Type B pancreatic cell (in vitro differentiated cells): ENCODE measurements around the gene ZNF689. TPM values are rescaled to one million over a fixed set of nuclear protein-coding genes. Genes with fewer than 3 reads are reported as not detected.
A peak's percentile ranks its signal among the peaks of the same experiment; 100 is the strongest.

Source experiments
- DNase-seq: peaks from one replicate; pipeline ENCODE4 v3.0.0; 2021; ENCODE audit warnings: mixed read lengths; ENCODE audit not compliant: unreplicated experiment; ENCODE audit errors: extremely low spot score
- H3K27ac Mint-ChIP-seq: 2 replicates; pipeline ENCODE4 v1.8.0; 2021; ENCODE audit warnings: mild to moderate bottlenecking, mixed read lengths
- H3K27me3 Mint-ChIP-seq: 2 replicates; pipeline ENCODE4 v1.8.0; 2021; ENCODE audit warnings: mixed read lengths
- H3K36me3 Mint-ChIP-seq: 2 replicates; pipeline ENCODE4 v1.8.0; 2021; ENCODE audit warnings: mixed read lengths
- H3K4me1 Mint-ChIP-seq: one replicate; pipeline ENCODE4 v1.8.0; 2021; ENCODE audit warnings: mixed read lengths; ENCODE audit not compliant: unreplicated experiment
- H3K4me3 Mint-ChIP-seq: 2 replicates; pipeline ENCODE4 v1.8.0; 2021; ENCODE audit warnings: mild to moderate bottlenecking, mixed read lengths
- H3K9me3 Mint-ChIP-seq: 2 replicates; pipeline ENCODE4 v1.8.0; 2021; ENCODE audit warnings: mixed read lengths
- total RNA-seq: library from RNA; stranded (reverse); gene quantifications from 2 replicates; pipeline ENCODE4 v1.2.1, GENCODE V29; 2021; ENCODE audit warnings: low replicate concordance
- TF ChIP-seq, protein P1 (sequence below): fragments of 200-600 bp; sonication (generic); conservative IDR thresholded peaks from 2 replicates; pipeline ENCODE4 v1.5.0; 2021; ENCODE audit warnings: antibody characterized with exemption, mild to moderate bottlenecking

ZNF689 gene
- total RNA-seq, 1 donor from 2014 or later, result 14.9 TPM

DNA sequence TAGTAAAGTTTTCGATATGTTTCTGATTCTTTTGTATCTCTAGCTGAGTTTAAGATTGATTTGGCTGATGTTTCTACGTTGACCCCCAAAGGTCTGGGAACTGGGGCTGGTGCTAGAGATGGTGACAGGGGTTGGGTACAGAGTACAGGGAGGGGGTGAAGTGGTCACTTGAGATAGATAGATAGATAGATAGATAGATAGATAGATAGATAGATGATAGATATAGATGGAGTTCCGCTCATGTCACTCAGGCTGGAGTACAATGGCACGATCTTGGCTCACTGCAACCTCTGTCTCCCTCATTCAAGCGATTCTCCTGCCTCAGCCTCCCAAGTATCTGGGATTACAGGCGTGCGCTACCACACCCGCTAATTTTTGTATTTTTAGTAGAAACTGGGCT is 46.2 kb upstream of the ZNF689 start:
- no peak for DNase-seq
- Mint-ChIP-seq H3K27me3 (no peaks in the 10 kb centered on the region), H3K36me3 (peaks cover 7% of the 10 kb centered on the region), H3K4me1 (peaks cover 25% of the 10 kb centered on the region), H3K27ac (peak overlapping the region; percentile 20), H3K9me3 (no peaks in the 10 kb centered on the region), H3K4me3 (peak overlapping the region; percentile 73)
- TF ChIP-seq, protein P1, sequence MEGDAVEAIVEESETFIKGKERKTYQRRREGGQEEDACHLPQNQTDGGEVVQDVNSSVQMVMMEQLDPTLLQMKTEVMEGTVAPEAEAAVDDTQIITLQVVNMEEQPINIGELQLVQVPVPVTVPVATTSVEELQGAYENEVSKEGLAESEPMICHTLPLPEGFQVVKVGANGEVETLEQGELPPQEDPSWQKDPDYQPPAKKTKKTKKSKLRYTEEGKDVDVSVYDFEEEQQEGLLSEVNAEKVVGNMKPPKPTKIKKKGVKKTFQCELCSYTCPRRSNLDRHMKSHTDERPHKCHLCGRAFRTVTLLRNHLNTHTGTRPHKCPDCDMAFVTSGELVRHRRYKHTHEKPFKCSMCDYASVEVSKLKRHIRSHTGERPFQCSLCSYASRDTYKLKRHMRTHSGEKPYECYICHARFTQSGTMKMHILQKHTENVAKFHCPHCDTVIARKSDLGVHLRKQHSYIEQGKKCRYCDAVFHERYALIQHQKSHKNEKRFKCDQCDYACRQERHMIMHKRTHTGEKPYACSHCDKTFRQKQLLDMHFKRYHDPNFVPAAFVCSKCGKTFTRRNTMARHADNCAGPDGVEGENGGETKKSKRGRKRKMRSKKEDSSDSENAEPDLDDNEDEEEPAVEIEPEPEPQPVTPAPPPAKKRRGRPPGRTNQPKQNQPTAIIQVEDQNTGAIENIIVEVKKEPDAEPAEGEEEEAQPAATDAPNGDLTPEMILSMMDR, result no peak

DNA sequence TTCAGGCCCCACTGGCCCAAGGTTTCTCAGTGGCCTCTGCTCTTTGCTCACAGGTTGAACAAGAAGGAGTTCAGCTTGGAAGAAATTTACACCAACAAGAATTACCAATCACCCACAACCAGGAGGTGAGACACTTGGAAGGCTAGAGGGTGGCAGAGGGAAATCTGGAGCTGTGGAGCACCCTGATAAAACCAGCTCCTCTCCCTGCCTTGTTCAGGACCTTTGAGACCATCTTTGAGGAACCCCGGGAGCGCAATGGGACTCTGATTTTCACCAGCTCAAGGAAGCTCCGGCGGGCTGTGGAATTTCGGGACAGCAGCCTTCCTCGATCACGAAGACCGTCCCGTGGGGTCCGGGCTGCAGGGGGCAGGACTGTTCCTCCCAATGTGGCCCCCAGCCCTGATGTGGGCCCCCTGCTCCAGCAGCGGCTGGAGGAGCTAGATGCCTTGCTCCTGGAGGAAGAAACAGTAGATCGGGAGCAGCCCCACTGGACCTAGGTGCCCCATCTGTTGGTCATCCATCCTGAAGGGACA is 45.7 kb upstream of the ZNF689 start:
- H3K4me1 Mint-ChIP-seq, result peaks cover 21% of the 10 kb centered on the region
- H3K4me3 Mint-ChIP-seq, result peak overlapping the region; percentile 73
- no peaks in the 10 kb centered on the region for H3K9me3 Mint-ChIP-seq
- TF ChIP-seq, protein P1, result no peak
- peak overlapping the region; percentile 20 for H3K27ac Mint-ChIP-seq
- no peak for DNase-seq
- peaks cover 7% of the 10 kb centered on the region for H3K36me3 Mint-ChIP-seq
- H3K27me3 Mint-ChIP-seq, result no peaks in the 10 kb centered on the region

DNA sequence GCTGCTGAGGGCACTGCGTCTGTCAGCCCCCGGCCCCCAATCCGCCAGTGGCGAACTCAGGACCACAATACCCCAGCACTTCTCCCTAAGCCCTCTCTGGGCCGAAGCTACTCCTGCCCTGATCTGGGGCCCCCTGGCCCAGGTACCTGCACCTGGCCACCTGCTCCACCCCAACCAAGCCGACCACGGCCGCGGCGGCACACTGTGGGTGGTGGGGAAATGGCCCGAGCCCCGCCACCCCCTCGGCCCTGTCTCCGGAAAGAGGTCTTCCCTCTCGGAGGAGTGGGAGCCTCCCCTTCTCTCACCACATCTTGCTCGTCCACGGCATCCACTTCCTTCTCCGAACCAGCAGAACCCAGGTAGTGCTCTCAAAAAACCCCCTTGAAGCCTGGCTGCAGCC is 44.7 kb upstream of the ZNF689 start:
- H3K4me3 Mint-ChIP-seq, result no peak overlapping the region
- no peak overlapping the region for H3K27ac Mint-ChIP-seq
- no peaks in the 10 kb centered on the region for H3K9me3 Mint-ChIP-seq
- H3K4me1 Mint-ChIP-seq, result peaks cover 16% of the 10 kb centered on the region
- H3K27me3 Mint-ChIP-seq, result no peaks in the 10 kb centered on the region
- DNase-seq, result no peak
- H3K36me3 Mint-ChIP-seq, result peaks cover 7% of the 10 kb centered on the region
- TF ChIP-seq, protein P1, result no peak

- TF ChIP-seq, protein P1, result no peak
- H3K27ac Mint-ChIP-seq, result no peak overlapping the region
- peaks cover 3% of the 10 kb centered on the region for H3K36me3 Mint-ChIP-seq
- H3K4me3 Mint-ChIP-seq, result peak overlapping the region; percentile 86
- DNase-seq, result no peak
- peaks cover 16% of the 10 kb centered on the region for H3K4me1 Mint-ChIP-seq
- H3K9me3 Mint-ChIP-seq, result no peaks in the 10 kb centered on the region
- no peaks in the 10 kb centered on the region for H3K27me3 Mint-ChIP-seq
Measured at GRCh38 chr16:30652718-30653117, 42.5 kb upstream of the ZNF689 start.

DNA sequence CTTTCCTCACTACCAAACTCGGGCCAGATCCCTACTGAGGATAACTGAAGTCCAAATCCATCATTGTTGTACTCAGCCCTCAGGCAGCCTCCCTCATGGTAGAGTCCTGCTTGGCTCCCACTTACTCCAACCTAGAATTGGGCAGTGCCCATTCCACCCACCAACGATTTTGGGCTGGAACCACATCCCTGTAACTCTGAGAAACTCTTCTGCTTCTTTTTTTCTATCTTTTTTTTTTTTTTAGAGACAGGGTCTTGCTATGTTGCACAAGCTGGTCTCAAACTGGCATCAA is 41.8 kb upstream of the ZNF689 start:
- H3K9me3 Mint-ChIP-seq, result no peaks in the 10 kb centered on the region
- no peak for DNase-seq
- H3K27ac Mint-ChIP-seq, result peak overlapping the region; percentile 72
- peaks cover 3% of the 10 kb centered on the region for H3K36me3 Mint-ChIP-seq
- H3K4me1 Mint-ChIP-seq, result peaks cover 11% of the 10 kb centered on the region
- H3K4me3 Mint-ChIP-seq, result peak overlapping the region; percentile 86
- TF ChIP-seq, protein P1, result no peak
- H3K27me3 Mint-ChIP-seq, result no peaks in the 10 kb centered on the region
